HG03039 (cell line): ENCODE measurements around the gene ATP5MC3.

ENCODE experiments used
- ATAC-seq: cut with Tn5 transposase; IDR thresholded peaks from one replicate; pipeline ENCODE4 v1.9.1; 2021; ENCODE audit warnings: mild to moderate bottlenecking, moderate library complexity; ENCODE audit not compliant: unreplicated experiment

The ATP5MC3 gene

DNA sequence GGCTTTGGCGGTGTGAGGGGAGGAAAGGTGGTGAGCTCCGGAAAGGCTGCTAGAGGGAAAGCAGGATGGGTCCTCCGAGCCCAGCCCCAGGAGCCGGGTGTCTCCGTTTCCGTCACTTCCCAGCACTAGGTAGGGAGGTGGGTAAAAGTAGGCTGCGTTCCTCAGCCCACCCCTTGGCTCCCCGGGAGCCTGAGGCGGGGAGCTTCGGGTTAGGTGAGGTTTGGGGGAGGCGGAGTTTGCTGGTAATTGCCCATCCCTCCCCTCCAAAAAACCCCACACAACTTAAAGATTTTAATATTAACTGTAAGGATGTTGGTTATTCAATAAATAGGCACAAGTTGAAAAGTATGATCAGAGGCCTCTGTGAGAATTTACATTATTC, 13.0 kb downstream of the ATP5MC3 start:
- ATAC-seq, result peak; percentile 11

DNA sequence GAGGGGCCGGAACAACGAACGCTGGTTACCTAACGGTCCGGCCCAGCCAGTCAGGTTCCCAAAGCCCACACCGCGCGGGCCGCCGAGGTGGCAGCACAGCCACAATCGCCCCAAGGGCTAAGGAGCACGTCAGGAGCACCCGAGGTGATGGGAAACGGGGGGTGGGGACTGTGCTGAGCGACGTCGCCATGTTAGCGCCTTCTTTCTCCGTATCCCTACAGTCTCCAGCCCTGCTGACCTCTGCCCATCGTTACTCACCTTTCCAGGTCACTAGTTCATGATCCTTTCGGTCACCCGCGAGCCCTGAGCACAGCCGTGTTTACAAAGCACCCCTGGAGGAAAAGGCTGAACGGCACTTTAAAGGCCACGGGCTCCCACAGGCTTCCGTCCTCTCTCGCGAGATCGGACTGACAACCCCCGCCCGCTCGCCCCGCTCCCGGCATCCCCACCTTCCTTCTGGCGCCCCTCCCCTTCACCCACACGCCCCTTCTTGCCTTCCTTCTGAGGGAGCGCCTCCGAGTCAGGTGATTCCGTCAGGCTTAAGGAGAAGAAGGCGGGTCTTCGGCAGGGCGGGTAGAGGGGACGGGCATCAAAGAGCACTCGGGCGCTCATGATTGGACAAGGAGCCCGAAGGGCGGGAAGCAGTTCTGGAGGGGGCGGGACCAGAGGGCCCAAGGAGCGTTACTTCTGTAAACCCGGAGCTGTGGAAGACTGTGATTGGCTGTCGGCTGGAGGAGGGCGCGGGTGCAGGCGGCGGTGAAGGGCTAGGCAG, 13.5 kb downstream of the ATP5MC3 start, which contains the start of gene ATF2:
ATF2 (minus strand) TSS at position 412 of the 772 bp plus-strand sequence. CDS start 31,760 bp downstream, outside the sequence.
- ATAC-seq, result peak; percentile 97

GRCh38 chr2:175167076-175167791, 14.3 kb downstream of the ATP5MC3 start:
- ATAC-seq, result no peak

- ATAC-seq, result no peak
Observed at GRCh38 chr2:175166216-175166824, 15.2 kb downstream of the ATP5MC3 start.

- no peak for ATAC-seq
Observed at GRCh38 chr2:175164235-175164634, 17.3 kb downstream of the ATP5MC3 start.

DNA sequence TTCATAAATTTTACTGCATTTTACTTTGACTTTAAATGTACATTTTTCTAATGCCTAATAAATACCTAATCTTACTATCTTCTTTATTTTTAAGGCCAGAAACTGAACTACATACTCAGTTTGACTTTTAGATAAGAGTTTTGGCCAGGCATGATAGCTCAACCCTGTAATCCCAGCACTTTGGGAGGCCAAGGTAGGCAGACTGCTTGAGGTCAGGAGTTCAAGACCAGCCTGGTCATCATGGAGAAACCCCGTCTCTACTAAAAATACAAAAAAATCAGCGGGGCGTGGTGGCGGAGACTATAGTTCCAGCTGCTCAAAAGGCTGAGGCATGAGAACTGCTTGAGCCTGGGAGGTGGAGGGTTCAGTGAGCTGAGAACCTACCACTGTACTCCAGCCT, 22.6 kb downstream of the ATP5MC3 start:
- no peak for ATAC-seq

- ATAC-seq, result no peak
Observed at GRCh38 chr2:175156534-175156933, 25.0 kb downstream of the ATP5MC3 start.

GRCh38 chr2:175154661-175155082, 26.8 kb downstream of the ATP5MC3 start:
- peak; percentile 83 for ATAC-seq

GRCh38 chr2:175152242-175152641, 29.3 kb downstream of the ATP5MC3 start:
- ATAC-seq, result peak; percentile 61

DNA sequence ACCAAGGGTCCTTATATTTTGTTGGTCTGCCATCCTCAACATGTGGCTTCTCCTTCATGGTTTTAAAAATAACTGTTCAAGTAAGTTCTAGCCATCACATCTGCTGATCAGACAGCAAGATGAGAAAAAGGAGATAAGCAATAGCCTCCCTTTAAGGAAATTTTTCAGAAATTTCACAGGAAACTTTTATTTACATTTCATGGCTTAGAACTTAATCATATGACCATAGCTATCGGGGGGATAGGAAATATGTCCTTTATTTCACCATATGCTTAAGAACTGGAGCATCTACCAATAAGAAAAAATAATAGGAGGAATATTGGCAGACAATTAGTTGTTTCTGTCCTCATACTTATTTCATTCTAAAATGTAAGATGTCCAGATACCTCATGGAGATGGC, 29.7 kb downstream of the ATP5MC3 start:
- ATAC-seq, result no peak

- no peak for ATAC-seq
Observed at GRCh38 chr2:175147186-175147585, 34.3 kb downstream of the ATP5MC3 start.

GRCh38 chr2:175143678-175144077, 37.8 kb downstream of the ATP5MC3 start:
- ATAC-seq, result no peak

GRCh38 chr2:175143191-175143590, 38.3 kb downstream of the ATP5MC3 start:
- no peak for ATAC-seq

DNA sequence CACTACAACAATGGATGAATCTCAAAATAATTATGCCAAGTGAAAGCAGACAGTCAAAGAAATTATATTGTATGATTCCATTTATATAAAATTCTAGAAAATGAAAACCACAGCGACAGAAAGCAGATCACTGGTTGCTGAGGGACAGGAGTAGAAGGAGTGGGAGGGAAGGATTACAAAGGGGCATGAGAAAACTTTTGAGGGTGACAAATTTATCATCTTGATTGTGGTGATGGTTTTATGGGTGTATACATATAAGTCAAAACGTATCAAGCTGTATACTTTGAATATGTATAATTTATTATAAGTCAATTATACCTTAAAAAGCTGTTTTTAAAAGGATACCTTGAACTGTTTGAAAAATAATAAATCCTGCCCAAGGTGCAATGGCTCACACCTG, 41.2 kb downstream of the ATP5MC3 start:
- ATAC-seq, result no peak

DNA sequence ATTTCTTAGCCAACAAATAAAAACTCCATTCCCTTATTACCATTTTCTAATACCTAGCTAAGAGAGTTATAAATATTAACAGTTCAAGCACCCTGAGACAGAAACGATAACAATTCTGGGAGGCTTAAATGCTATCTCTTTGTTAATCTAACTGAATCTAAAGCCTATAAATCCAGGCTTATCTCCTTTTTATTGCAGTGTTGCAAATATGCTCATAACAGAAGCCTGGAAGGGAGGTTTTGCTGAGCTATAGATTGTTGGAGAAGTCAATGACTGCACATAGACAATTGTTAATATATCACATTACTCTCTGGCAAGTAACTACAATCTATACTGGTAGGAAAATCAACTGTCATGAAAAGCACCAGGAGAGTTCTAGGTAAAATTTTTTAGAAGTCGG, 43.7 kb downstream of the ATP5MC3 start:
- ATAC-seq, result no peak

- peak; percentile 53 for ATAC-seq
Observed at GRCh38 chr2:175136334-175137215, 44.9 kb downstream of the ATP5MC3 start.

DNA sequence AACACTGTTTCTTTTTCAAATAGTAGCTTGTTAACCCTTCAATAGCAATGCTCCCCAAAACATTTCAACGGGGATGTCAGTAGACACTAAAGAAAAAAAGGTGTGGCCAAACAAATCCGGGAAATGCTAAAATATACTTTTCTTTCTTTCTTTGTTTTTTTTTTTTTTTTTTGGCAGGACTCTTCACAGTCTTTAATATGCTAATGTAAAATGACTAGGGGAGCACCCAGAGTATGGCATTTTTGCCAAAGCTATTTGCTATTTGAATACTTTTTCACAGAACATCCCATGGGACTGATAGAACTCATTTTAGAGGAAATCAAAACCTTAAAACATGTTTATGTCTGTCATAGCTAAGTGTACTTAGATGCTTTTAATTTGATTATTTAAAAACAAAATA, 45.6 kb downstream of the ATP5MC3 start:
- no peak for ATAC-seq

GRCh38 chr2:175135177-175135576, 46.3 kb downstream of the ATP5MC3 start:
- no peak for ATAC-seq

GRCh38 chr2:175131252-175131651, 50.3 kb downstream of the ATP5MC3 start:
- no peak for ATAC-seq

DNA sequence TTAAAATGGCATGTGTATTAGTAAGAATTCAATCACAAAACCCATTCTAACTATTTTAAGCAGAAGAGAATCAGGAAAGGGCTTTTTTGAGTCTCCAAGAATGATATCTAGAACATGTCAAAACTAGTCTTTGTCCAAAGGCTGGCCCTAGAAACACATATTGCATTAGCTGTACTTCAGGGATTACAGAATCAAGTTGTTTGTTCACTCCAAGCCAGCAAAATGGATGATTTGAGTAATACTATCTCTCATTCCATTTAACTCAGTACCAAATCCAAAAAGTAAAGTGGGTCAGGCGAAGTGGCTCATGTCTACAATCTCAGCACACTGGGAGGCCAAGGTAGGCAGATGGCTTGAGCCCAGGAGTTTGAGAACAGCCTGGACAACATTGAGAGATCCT, 54.8 kb downstream of the ATP5MC3 start:
- ATAC-seq, result no peak
